ENCODE measurements around the gene IFIT5. TPM values are rescaled to one million over a fixed set of nuclear protein-coding genes. Genes with fewer than 3 reads are reported as not detected.

The IFIT5 gene
- total and polyA plus RNA-seq, 8 donors = 0.58 to 22.6 (median 7.9) TPM

GRCh38 chr10:89427629-89428028, 13.3 kb downstream of the IFIT5 start:
- intact Hi-C loops (cut with DNase I; ENCODE audit: low total_unique reads) = loop anchor here (5.0 kb wide), 1 partner anchor 135 kb away; no protein-coding TSS in a partner anchor
- H3K4me1 ChIP-seq = peaks cover 0 to 4% (median 0%) of the 10 kb centered on the region in 4 donors
- no peaks in the 10 kb centered on the region for H3K36me3 ChIP-seq
- H3K27ac ChIP-seq = no peak overlapping the region
- TF ChIP-seq EP300 (IDR thresholded peaks at IDR 0.05) = no peak
- no peak for TF ChIP-seq POLR2AphosphoS5 (IDR thresholded peaks at IDR 0.05)
- TF ChIP-seq, protein P1, sequence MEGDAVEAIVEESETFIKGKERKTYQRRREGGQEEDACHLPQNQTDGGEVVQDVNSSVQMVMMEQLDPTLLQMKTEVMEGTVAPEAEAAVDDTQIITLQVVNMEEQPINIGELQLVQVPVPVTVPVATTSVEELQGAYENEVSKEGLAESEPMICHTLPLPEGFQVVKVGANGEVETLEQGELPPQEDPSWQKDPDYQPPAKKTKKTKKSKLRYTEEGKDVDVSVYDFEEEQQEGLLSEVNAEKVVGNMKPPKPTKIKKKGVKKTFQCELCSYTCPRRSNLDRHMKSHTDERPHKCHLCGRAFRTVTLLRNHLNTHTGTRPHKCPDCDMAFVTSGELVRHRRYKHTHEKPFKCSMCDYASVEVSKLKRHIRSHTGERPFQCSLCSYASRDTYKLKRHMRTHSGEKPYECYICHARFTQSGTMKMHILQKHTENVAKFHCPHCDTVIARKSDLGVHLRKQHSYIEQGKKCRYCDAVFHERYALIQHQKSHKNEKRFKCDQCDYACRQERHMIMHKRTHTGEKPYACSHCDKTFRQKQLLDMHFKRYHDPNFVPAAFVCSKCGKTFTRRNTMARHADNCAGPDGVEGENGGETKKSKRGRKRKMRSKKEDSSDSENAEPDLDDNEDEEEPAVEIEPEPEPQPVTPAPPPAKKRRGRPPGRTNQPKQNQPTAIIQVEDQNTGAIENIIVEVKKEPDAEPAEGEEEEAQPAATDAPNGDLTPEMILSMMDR (IDR thresholded peaks at IDR 0.05) = no peak
- TF ChIP-seq POLR2A (IDR thresholded peaks at IDR 0.05) = no peak
- H3K4me3 ChIP-seq = no peak overlapping the region
- 83 to 89% (median 84%) methylated on average over 4 of the region's 4 CpGs for WGBS, 5 donors
- no peaks in the 10 kb centered on the region for H3K9me3 ChIP-seq
- no peaks in the 10 kb centered on the region for H3K27me3 ChIP-seq
- DNase-seq = no peak

DNA sequence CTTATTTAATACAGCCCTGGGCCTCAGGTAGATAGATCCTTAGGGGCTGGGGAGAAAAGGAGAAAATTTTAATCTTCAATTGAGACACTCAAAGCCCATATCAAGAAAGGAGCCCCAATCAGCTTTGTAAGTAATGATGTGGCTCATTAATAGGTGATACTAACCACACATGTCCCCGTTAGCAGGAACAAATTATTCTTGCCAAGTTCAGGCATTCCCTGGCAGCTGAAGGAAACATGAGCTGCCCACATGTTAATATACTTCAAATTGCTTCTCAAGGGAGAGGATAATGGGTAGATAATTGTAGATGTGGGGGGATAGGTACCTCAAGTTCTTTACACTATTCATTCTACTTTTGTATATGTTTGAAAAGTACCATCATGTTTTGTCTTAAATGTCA, 14.5 kb downstream of the IFIT5 start:
- no peak overlapping the region for H3K4me3 ChIP-seq
- H3K27me3 ChIP-seq = no peaks in the 10 kb centered on the region
- H3K36me3 ChIP-seq = no peaks in the 10 kb centered on the region
- H3K27ac ChIP-seq = no peak overlapping the region
- H3K4me1 ChIP-seq = peaks cover 0 to 4% (median 0%) of the 10 kb centered on the region in 4 donors
- DNase-seq = no peak
- H3K9me3 ChIP-seq = no peaks in the 10 kb centered on the region
- no peak for TF ChIP-seq EP300 (IDR thresholded peaks at IDR 0.05)
- intact Hi-C loops (cut with DNase I; ENCODE audit: low total_unique reads) = loop anchor here (5.0 kb wide), 1 partner anchor 133 kb away; no protein-coding TSS in a partner anchor
- WGBS, 5 donors = 34 to 50% (median 37%) methylated on average over 1 of the region's 1 CpG

GRCh38 chr10:89431977-89432376, 17.6 kb downstream of the IFIT5 start:
- Histone ChIP-seq H3K9me3 (no peaks in the 10 kb centered on the region), H3K36me3 (no peaks in the 10 kb centered on the region), H3K27me3 (no peaks in the 10 kb centered on the region), H3K4me3 (no peak overlapping the region), H3K4me1 (peaks cover 0 to 4% (median 0%) of the 10 kb centered on the region in 4 donors), H3K27ac (no peak overlapping the region)
- TF ChIP-seq POLR2AphosphoS5 (IDR thresholded peaks at IDR 0.05) (no peak), EP300 (IDR thresholded peaks at IDR 0.05) (no peak), POLR2A (IDR thresholded peaks at IDR 0.05) (no peak)
- TF ChIP-seq, protein P1 (IDR thresholded peaks at IDR 0.05) = no peak
- peak in 1 of 2 donors; percentile 60 for DNase-seq
- intact Hi-C loops (cut with DNase I; ENCODE audit: low total_unique reads) = no loop called here
- WGBS, 5 donors = 41 to 53% (median 45%) methylated on average over 3 of the region's 3 CpGs

DNA sequence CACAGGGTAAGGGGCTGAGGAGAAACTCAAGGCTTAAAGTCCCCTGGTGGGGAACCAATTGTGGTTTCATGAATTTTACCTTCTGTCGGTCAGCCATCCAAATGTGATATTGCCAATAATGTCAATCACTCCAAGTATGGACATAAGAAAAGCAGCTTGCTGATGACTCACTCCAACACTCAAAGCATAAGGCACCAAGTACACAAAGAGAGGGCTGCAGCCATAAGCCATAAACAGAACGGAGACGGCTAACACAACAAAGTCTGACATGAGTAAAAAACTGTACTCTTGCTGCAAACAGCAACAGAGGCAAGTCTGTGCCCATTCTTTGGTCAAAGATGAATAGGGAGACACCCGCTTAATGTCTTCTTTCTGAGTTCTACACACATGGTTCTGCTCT, 24.2 kb downstream of the IFIT5 start:
- no peaks in the 10 kb centered on the region for H3K27me3 ChIP-seq
- intact Hi-C loops (cut with DNase I; ENCODE audit: low total_unique reads) = no loop called here
- 75 to 85% (median 84%) methylated on average over 4 of the region's 4 CpGs for WGBS, 5 donors
- H3K4me3 ChIP-seq = no peak overlapping the region
- H3K9me3 ChIP-seq = no peaks in the 10 kb centered on the region
- no peaks in the 10 kb centered on the region for H3K36me3 ChIP-seq
- H3K27ac ChIP-seq = no peak overlapping the region
- DNase-seq = no peak
- no peak for TF ChIP-seq POLR2AphosphoS5 (IDR thresholded peaks at IDR 0.05)
- TF ChIP-seq POLR2A (IDR thresholded peaks at IDR 0.05) = no peak
- TF ChIP-seq, protein P1 (IDR thresholded peaks at IDR 0.05) = no peak
- TF ChIP-seq EP300 (IDR thresholded peaks at IDR 0.05) = no peak
- H3K4me1 ChIP-seq = peaks cover 0 to 4% (median 0%) of the 10 kb centered on the region in 4 donors

DNA sequence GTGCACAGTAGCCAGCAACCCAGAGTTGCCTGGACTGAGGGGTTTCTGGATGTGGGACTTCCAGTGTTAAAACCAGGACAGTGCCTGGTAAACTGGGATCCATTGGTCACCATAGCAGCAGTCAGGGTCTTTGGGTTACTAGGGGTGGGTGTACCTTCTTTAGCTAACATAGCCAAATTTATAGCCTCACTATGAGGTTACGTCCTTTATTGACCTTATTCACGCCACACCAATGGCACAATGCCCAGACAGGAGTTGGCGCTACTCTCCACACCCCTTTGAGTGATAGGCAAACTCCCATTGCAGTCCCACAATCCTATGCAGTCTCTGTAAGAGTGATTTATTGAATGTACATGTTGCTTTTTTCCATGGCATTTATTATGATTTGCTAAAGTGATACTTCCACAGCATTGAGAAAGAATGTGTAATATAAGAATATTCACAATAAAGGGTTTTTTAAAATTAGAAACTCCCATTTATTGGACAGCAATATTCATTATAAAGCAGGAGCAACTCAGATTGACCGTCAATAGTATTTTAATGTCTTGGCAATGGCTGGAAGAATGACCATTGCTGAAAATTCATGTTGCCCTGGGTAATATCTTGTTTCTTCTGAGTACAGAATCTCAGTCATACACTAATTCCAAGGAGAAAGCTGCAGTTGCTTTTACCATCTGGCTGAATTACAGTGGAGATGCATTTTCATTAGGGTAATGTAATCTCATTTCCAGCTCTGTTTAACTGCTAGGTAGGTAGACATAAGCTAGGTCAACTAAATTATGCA, 26.1 kb downstream of the IFIT5 start:
- Histone ChIP-seq H3K4me3 (no peak overlapping the region), H3K27me3 (no peaks in the 10 kb centered on the region)
- 36 to 60% (median 47%) methylated on average over 4 of the region's 4 CpGs for WGBS, 5 donors

More for the DNA sequence above, 26.1 kb downstream of the IFIT5 start:
- H3K36me3 ChIP-seq = no peaks in the 10 kb centered on the region
- peak in 1 of 2 donors; percentile 62 for DNase-seq
- H3K4me1 ChIP-seq = peaks cover 0 to 4% (median 0%) of the 10 kb centered on the region in 4 donors
- TF ChIP-seq POLR2AphosphoS5 (IDR thresholded peaks at IDR 0.05) = no peak
- TF ChIP-seq, protein P1 (IDR thresholded peaks at IDR 0.05) = no peak
- no peak for TF ChIP-seq EP300 (IDR thresholded peaks at IDR 0.05)
- no peak for TF ChIP-seq POLR2A (IDR thresholded peaks at IDR 0.05)
- peaks cover 0 to 8% (median 3%) of the 10 kb centered on the region in 4 donors for H3K9me3 ChIP-seq
- no peak overlapping the region for H3K27ac ChIP-seq
- intact Hi-C loops (cut with DNase I; ENCODE audit: low total_unique reads) = no loop called here
